ENCODE data around the gene ITPR2. TPM values are rescaled to one million over a fixed set of nuclear protein-coding genes. Genes with fewer than 3 reads are reported as not detected.

Gene ITPR2
- total RNA-seq, 2 experiments from 2014 or later: 28.8 to 29.9 TPM

DNA sequence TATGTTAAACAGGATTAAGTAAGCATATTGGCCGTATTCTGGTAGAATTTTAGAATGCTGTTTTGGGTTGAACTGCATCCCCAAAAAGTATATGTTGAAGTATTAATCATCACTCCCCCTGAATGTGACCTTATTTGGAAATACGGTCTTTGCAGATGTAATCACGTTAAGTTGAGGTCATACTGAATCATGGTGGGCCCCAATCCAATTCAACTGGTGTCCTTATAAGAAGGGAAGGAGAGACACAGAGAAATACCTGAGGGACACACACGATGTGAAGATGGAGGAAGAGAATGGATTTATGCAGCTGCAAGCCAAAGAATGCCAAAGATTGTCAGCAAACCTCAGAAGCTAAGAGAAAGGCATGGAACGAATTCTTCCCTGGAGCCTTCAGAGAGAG is 268.6 kb downstream of the ITPR2 start:
- Mint-ChIP-seq H3K36me3 (ENCODE audit: low read depth) (peaks cover 37% of the 10 kb centered on the region), H3K4me3 (no peak overlapping the region), H3K27ac (no peak overlapping the region), H3K9me3 (no peaks in the 10 kb centered on the region), H3K4me1 (ENCODE audit: low read depth) (no peaks in the 10 kb centered on the region), H3K27me3 (no peaks in the 10 kb centered on the region)
- Histone ChIP-seq H3K27ac (ENCODE audit: low read depth in 1 of 2, low read length in 2 of 2) (no peak overlapping the region), H3K4me3 (ENCODE audit: low read length) (no peak overlapping the region), H3K27me3 (ENCODE audit: control insufficient read depth in 1 of 2, insufficient read depth in 2 of 2, low read length in 2 of 2) (no peaks in the 10 kb centered on the region), H3K9me3 (ENCODE audit: control insufficient read depth in 1 of 2, insufficient read depth in 1 of 2, low read length in 2 of 2) (no peaks in the 10 kb centered on the region), H3K36me3 (ENCODE audit: insufficient read depth, low read length) (peaks cover 20% of the 10 kb centered on the region), H3K4me1 (ENCODE audit: insufficient read depth, low read length) (no peaks in the 10 kb centered on the region)
- ATAC-seq (ENCODE audit: poor library complexity) (no peak), DNase-seq (no peak)
- ChIA-PET POLR2A (no interaction called here), CTCF (no interaction called here)
- TF ChIP-seq, protein P1, sequence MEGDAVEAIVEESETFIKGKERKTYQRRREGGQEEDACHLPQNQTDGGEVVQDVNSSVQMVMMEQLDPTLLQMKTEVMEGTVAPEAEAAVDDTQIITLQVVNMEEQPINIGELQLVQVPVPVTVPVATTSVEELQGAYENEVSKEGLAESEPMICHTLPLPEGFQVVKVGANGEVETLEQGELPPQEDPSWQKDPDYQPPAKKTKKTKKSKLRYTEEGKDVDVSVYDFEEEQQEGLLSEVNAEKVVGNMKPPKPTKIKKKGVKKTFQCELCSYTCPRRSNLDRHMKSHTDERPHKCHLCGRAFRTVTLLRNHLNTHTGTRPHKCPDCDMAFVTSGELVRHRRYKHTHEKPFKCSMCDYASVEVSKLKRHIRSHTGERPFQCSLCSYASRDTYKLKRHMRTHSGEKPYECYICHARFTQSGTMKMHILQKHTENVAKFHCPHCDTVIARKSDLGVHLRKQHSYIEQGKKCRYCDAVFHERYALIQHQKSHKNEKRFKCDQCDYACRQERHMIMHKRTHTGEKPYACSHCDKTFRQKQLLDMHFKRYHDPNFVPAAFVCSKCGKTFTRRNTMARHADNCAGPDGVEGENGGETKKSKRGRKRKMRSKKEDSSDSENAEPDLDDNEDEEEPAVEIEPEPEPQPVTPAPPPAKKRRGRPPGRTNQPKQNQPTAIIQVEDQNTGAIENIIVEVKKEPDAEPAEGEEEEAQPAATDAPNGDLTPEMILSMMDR (IDR thresholded peaks at IDR 0.05): no peak
- intact Hi-C loops (cut with DNase I, micrococcal nuclease): no loop called here

DNA sequence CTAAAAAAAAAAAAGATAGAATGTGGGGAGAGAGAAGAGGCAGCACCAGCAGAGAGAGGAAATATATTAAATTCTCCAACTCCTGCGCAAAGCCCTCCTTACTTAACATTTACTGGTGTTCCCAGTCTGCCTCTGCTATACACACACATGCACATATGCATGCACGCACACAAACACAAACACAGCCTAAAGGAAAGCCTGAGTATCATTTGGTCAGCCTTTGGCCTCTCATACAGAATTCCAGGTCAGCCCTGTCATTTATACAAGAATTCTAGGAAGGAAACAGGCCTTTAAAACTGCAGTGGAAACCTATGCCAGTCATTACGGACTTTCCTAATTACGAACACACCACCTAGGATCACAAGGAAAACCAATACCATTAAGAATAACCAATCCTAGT is 269.4 kb downstream of the ITPR2 start:
- intact Hi-C loops (cut with DNase I, micrococcal nuclease): no loop called here
- no peak overlapping the region for H3K27ac Mint-ChIP-seq
- Histone ChIP-seq H3K9me3 (ENCODE audit: control insufficient read depth in 1 of 2, insufficient read depth in 1 of 2, low read length in 2 of 2) (no peaks in the 10 kb centered on the region), H3K36me3 (ENCODE audit: insufficient read depth, low read length) (peaks cover 23% of the 10 kb centered on the region), H3K4me3 (ENCODE audit: low read length) (no peak overlapping the region), H3K27me3 (ENCODE audit: control insufficient read depth in 1 of 2, insufficient read depth in 2 of 2, low read length in 2 of 2) (no peaks in the 10 kb centered on the region), H3K4me1 (ENCODE audit: insufficient read depth, low read length) (no peaks in the 10 kb centered on the region), H3K27ac (ENCODE audit: low read depth in 1 of 2, low read length in 2 of 2) (no peak overlapping the region)
- DNase-seq (no peak), ATAC-seq (ENCODE audit: poor library complexity) (no peak)
- ChIA-PET CTCF (no interaction called here), POLR2A (no interaction called here)
- TF ChIP-seq, protein P1 (IDR thresholded peaks at IDR 0.05): no peak
- H3K4me3 Mint-ChIP-seq: no peak overlapping the region
- no peaks in the 10 kb centered on the region for H3K27me3 Mint-ChIP-seq
- H3K36me3 Mint-ChIP-seq (ENCODE audit: low read depth): peaks cover 37% of the 10 kb centered on the region
- H3K9me3 Mint-ChIP-seq: no peaks in the 10 kb centered on the region
- no peaks in the 10 kb centered on the region for H3K4me1 Mint-ChIP-seq (ENCODE audit: low read depth)

DNA sequence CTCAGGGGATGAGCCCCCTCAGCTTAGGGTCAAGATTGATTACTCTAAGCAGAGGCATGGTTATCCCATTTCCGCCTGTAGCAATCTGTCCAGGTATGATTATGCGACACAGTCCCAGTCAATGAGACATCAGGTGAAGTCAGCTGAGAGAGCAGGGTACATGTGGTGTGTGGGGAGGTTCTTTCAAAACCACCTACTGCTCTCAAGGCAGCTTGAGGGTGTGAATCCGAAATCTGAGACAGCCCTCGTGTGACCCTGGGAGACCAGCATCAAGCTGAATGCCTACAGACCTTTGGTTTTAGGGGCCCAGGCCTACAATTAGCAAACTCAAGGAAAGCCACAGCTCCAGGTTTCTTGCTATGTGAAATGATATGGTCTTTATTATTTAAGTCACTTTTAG is 275.7 kb downstream of the ITPR2 start:
- no peak for DNase-seq
- ChIA-PET POLR2A (no interaction called here), CTCF (interaction anchor here (1.0 kb wide), 1 partner anchor 13 kb away, joined by 3 read pairs; no protein-coding TSS in a partner anchor)
- Mint-ChIP-seq H3K9me3 (no peaks in the 10 kb centered on the region), H3K27me3 (no peaks in the 10 kb centered on the region), H3K36me3 (ENCODE audit: low read depth) (peaks cover 48% of the 10 kb centered on the region), H3K4me3 (no peak overlapping the region), H3K4me1 (ENCODE audit: low read depth) (no peaks in the 10 kb centered on the region), H3K27ac (no peak overlapping the region)
- Histone ChIP-seq H3K27ac (ENCODE audit: low read depth in 1 of 2, low read length in 2 of 2) (no peak overlapping the region), H3K36me3 (ENCODE audit: insufficient read depth, low read length) (peaks cover 31% of the 10 kb centered on the region), H3K4me3 (ENCODE audit: low read length) (no peak overlapping the region), H3K9me3 (ENCODE audit: control insufficient read depth in 1 of 2, insufficient read depth in 1 of 2, low read length in 2 of 2) (no peaks in the 10 kb centered on the region), H3K27me3 (ENCODE audit: control insufficient read depth in 1 of 2, insufficient read depth in 2 of 2, low read length in 2 of 2) (no peaks in the 10 kb centered on the region), H3K4me1 (ENCODE audit: insufficient read depth, low read length) (no peaks in the 10 kb centered on the region)
- intact Hi-C loops (cut with DNase I, micrococcal nuclease): no loop called here
- no peak for ATAC-seq (ENCODE audit: poor library complexity)
- TF ChIP-seq, protein P1 (IDR thresholded peaks at IDR 0.05): no peak
